ENCODE data around the gene MUC22. TPM values are rescaled to one million over a fixed set of nuclear protein-coding genes. Genes with fewer than 3 reads are reported as not detected.

MUC22 gene
- total and polyA plus RNA-seq, 10 of the 15 experiments (the other 5 are each of a cell fraction or from before 2014, with no cell fraction given): under 0.01 to 0.09 (median 0.04) TPM; not detected in 4

DNA sequence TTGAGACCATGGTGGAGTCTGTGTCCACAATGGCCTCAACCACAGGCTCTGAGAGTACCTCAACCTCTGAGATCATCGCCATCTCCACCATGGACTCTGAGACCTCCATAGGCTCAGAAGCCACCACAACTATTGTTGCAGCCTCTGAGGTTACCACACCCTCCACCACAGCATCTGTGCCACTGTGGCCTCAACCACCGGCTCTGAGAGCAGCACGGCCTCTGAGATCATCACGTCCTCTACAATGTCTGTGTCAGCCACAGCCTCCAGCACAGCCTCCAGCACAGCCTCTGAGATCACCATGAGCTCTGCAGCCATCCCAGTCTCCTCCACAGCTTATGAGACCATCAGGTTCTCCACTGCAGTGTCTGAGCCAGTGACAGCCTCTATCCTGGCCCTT, 46.2 kb upstream of the MUC22 start:
- Histone ChIP-seq H3K36me3 (ENCODE audit: control insufficient read depth in 2 of 2, insufficient read depth in 2 of 2, low read length in 1 of 2) (no peaks in the 10 kb centered on the region), H3K4me1 (ENCODE audit: control insufficient read depth, insufficient read depth, low read length) (no peaks in the 10 kb centered on the region), H3K27me3 (replicated peaks in 1 of 2; ENCODE audit: control insufficient read depth in 2 of 2, insufficient read depth in 2 of 2, low read length in 1 of 2) (no peaks in the 10 kb centered on the region), H3K9ac (ENCODE audit: control insufficient read depth, insufficient read depth, low read length) (no peak overlapping the region), H3K27ac (ENCODE audit: control insufficient read depth, insufficient read depth) (no peak overlapping the region), H3K4me3 (no peak overlapping the region), H3K4me2 (ENCODE audit: control insufficient read depth, insufficient read depth) (no peak overlapping the region), H2AFZ (ENCODE audit: control insufficient read depth, low read depth, low read length) (no peak overlapping the region), H4K20me1 (ENCODE audit: control insufficient read depth, insufficient read depth) (no peaks in the 10 kb centered on the region), H3K79me2 (ENCODE audit: control insufficient read depth, insufficient read depth, low read length) (no peaks in the 10 kb centered on the region), H3K9me3 (replicated peaks; ENCODE audit: control insufficient read depth, insufficient read depth, low read length) (no peaks in the 10 kb centered on the region)
- in situ Hi-C loops (cut with MboI): no loop called here
- intact Hi-C loops (cut with micrococcal nuclease; ENCODE audit: unreplicated experiment): no loop called here
- POLR2A ChIA-PET: no interaction called here
- SMC1A ChIA-PET (ENCODE audit: uncharacterized antibody, unreplicated experiment): no interaction called here
- WGBS (ENCODE audit: insufficient coverage, insufficient replicate concordance, low lambda C conversion rate, missing lambda C conversion rate): 25% methylated on average over 4 of the region's 4 CpGs
- TF ChIP-seq GABPA (IDR thresholded peaks at IDR 0.05; ENCODE audit: low read depth) (no peak), FOXM1 (IDR thresholded peaks at IDR 0.05; ENCODE audit: low read depth, low read length) (no peak), RUNX3 (IDR thresholded peaks at IDR 0.05; ENCODE audit: low read length) (peak; percentile 49; the same call in 1 of the 2 replicates)
- ATAC-seq (no peak), FAIRE-seq (no peak), DNase-seq (ENCODE audit: low read depth, low spot score) (no peak)
- RAD21 ChIA-PET (ENCODE audit: unreplicated experiment): no interaction called here
- CTCF ChIA-PET: no interaction called here
- no TSS peak for BruUV-seq (replicated peaks)

DNA sequence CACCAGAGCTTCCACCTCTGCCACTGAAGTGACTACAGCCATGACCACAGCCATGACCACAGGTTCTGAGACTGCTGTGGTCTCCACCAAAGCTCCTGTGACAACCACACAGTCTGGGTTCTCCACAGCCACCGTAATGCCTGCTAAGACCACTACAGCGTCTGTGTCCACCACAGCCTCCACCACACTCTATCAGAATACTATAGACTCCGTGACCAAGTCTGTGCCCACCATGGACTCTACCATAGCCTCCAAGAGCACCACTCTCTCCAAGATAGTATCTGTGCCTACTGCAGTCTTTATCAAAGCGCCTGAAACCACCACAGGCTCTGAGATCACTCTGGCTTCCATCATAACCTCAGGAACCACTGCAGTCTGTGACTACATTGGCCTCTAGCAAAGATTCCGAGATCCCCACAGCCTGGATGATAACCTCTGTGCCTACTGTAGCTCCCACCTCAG, 45.1 kb upstream of the MUC22 start:
- no peaks in the 10 kb centered on the region for H3K9me3 ChIP-seq (replicated peaks; ENCODE audit: control insufficient read depth, insufficient read depth, low read length)
- H4K20me1 ChIP-seq (ENCODE audit: control insufficient read depth, insufficient read depth): no peaks in the 10 kb centered on the region
- ChIA-PET CTCF (no interaction called here), SMC1A (ENCODE audit: uncharacterized antibody, unreplicated experiment) (no interaction called here), POLR2A (no interaction called here), RAD21 (ENCODE audit: unreplicated experiment) (no interaction called here)
- H3K27me3 ChIP-seq (replicated peaks in 1 of 2; ENCODE audit: control insufficient read depth in 2 of 2, insufficient read depth in 2 of 2, low read length in 1 of 2): no peaks in the 10 kb centered on the region
- H3K9ac ChIP-seq (ENCODE audit: control insufficient read depth, insufficient read depth, low read length): no peak overlapping the region
- FAIRE-seq: no peak
- in situ Hi-C loops (cut with MboI) (no loop called here), intact Hi-C loops (cut with micrococcal nuclease; ENCODE audit: unreplicated experiment) (no loop called here)
- H3K4me2 ChIP-seq (ENCODE audit: control insufficient read depth, insufficient read depth): no peak overlapping the region
- H3K27ac ChIP-seq (ENCODE audit: control insufficient read depth, insufficient read depth): no peak overlapping the region
- H3K4me1 ChIP-seq (ENCODE audit: control insufficient read depth, insufficient read depth, low read length): no peaks in the 10 kb centered on the region
- WGBS (ENCODE audit: insufficient coverage, insufficient replicate concordance, low lambda C conversion rate, missing lambda C conversion rate): 21% methylated on average over 5 of the region's 5 CpGs
- H2AFZ ChIP-seq (ENCODE audit: control insufficient read depth, low read depth, low read length): no peak overlapping the region
- DNase-seq (ENCODE audit: low read depth, low spot score): no peak
- no peak; the same call in 1 of the 3 replicates for ATAC-seq
- no peaks in the 10 kb centered on the region for H3K79me2 ChIP-seq (ENCODE audit: control insufficient read depth, insufficient read depth, low read length)
- BruUV-seq (replicated peaks): no TSS peak
- H3K36me3 ChIP-seq (ENCODE audit: control insufficient read depth in 2 of 2, insufficient read depth in 2 of 2, low read length in 1 of 2): no peaks in the 10 kb centered on the region
- H3K4me3 ChIP-seq: no peak overlapping the region
- no peak for TF ChIP-seq JUNB (IDR thresholded peaks at IDR 0.05)
- no peak for TF ChIP-seq KLF5 (IDR thresholded peaks at IDR 0.05; ENCODE audit: partially characterized antibody)
- no peak for TF ChIP-seq RB1 (IDR thresholded peaks at IDR 0.05; ENCODE audit: borderline replicate concordance)
- 0 out of 2 replicates have a peak, but pooled peaks have one; percentile 55 for TF ChIP-seq CBFB (IDR thresholded peaks at IDR 0.05; ENCODE audit: low read depth)
- peak; percentile 69 for TF ChIP-seq RUNX3 (IDR thresholded peaks at IDR 0.05; ENCODE audit: low read length)
- TF ChIP-seq RAD21 (IDR thresholded peaks at IDR 0.05; ENCODE audit: insufficient read depth, low read depth, low read length): no peak

Data from GM12878 (cell line).